CD4-positive, alpha-beta T cell treated with Interleukin-2 at 100 ng/mL for 4 hours (primary cell): ENCODE results near the gene SLC26A4.

ENCODE experiments used
- DNase-seq: peaks from one replicate; pipeline ENCODE4 v3.0.0-alpha.2; 2020; ENCODE audit warnings: low spot score

SLC26A4 gene

DNA sequence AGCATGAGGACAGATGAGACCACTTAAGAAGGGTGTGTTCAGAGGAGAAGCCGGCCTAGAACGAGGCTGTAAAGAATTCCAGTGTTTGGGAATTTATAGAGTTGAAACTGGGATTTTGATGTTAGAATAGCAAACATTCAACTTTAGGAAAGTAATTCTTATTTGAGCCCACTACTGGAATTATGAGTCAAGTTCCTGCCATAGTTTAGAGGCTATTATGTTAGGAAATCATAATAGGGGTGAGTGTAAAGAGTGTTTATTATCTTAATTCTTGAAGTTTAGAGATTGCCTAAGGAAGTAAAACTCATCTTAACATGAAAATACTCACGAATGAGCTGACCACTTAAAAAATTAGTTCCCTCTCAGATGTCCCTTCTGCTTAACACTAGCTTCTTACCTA lies 85.4 kb downstream of the SLC26A4 start:
- DNase-seq, result no peak

GRCh38 chr7:107751113-107751512 lies 90.5 kb downstream of the SLC26A4 start:
- DNase-seq, result no peak

DNA sequence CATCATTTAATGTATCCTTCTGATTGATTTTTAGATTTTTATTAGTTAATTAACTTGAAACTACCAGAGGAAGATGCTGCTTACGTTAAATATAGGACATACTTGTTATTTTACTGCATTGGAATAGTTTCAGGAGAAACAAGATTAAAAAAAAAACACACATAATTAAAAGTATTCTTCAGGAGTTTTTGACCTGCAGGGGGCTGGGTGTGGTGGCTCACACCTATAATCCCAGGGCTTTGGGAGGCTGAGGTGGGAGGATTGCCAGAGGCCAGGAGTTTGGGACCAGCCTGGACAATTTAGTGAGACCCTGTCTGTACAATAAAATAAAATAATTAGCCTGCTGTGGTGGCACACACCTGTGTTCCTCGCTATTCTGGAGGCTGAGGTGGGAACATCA lies 94.0 kb downstream of the SLC26A4 start:
- no peak for DNase-seq

DNA sequence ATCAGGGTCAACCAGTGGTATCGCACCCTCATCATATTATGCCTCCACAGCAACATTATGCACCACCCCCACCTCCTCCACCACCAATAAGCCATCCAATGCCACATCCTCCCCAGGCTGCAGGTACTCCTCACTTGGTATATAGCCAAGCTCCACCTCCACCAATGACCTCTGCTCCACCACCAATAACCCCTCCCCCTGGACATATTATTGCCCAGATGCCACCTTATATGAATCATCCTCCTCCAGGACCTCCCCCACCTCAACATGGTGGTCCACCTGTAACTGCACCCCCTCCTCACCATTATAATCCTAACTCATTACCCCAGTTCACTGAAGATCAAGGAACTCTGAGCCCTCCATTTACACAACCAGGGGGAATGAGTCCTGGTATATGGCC lies 98.0 kb downstream of the SLC26A4 start:
- no peak for DNase-seq

DNA sequence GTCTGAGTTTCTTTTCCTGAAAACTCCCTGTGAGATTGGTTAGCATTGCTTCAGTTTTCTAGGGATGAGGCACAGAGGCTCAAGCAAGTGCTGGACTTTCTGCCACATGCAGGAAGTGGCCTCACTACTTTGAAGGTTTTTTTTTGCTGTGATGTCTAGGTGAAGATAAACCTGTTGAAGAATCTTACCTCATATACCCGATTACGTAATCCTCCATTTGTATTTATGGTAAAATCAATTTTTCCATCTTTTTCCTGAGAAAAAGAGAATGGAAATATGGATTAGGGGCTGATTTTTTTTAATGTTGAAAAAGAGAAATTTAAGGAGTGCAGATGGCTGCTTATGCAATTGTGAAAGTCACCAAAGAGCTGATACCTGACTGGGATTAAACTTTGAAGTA lies 106.8 kb downstream of the SLC26A4 start:
- no peak for DNase-seq
